Kidney epithelial cell (primary cell): ENCODE results near the gene TRIO. TPM values are rescaled to one million over a fixed set of nuclear protein-coding genes. Genes with fewer than 3 reads are reported as not detected.

Experiments
- DNase-seq: peaks from one replicate; pipeline ENCODE4 v3.0.0-alpha.2; 2010; ENCODE audit warnings: low read depth
- H3K27me3 ChIP-seq: 2 replicates; pipeline ENCODE4 v1.6.0; 2011; ENCODE audit warnings: low read length; ENCODE audit not compliant: control insufficient read depth, insufficient read depth
- H3K36me3 ChIP-seq: 2 replicates; pipeline ENCODE4 v1.5.1; 2011; ENCODE audit warnings: low read length; ENCODE audit not compliant: control insufficient read depth, insufficient read depth
- H3K4me3 ChIP-seq: 2 replicates; pipeline ENCODE4 v1.5.1; 2011; ENCODE audit warnings: low read depth, mild to moderate bottlenecking, control low read depth, low read length
- total RNA-seq: library from RNA; depleted of rRNA; stranded (reverse); fragments of >200 nt; gene quantifications from 2 replicates; pipeline ENCODE4 v1.2.3, GENCODE V29; 2015
- TF ChIP-seq, protein P1 (sequence below): IDR thresholded peaks from 2 replicates; pipeline ENCODE4 v1.5.1; 2011; ENCODE audit warnings: mild to moderate bottlenecking, moderate library complexity, low read length, control low read depth, inconsistent platforms; ENCODE audit not compliant: insufficient read depth, poor library complexity, severe bottlenecking

Gene TRIO
- total RNA-seq, 1 donor from 2014 or later: 174 TPM

DNA sequence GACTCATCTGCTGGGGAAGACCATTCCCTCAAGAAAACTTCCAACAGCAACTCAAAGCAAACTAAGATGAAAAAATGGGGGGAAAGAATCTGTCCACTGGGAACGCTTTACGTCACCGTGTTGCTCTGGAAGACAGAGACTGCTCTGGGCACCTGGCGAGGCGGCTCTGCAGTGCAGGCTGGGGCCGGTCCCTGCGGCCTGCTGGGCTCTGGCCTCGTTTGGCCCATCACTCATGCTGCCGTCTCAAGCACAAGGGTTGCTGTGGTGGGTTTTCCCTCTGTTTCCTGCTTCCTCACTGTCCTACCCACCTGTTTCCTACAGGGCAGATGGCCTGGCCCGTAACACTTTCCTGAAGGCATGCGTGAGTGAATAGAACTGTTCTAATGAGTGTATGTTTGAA lies 345.6 kb downstream of the TRIO start:
- DNase-seq: no peak
- TF ChIP-seq, protein P1, sequence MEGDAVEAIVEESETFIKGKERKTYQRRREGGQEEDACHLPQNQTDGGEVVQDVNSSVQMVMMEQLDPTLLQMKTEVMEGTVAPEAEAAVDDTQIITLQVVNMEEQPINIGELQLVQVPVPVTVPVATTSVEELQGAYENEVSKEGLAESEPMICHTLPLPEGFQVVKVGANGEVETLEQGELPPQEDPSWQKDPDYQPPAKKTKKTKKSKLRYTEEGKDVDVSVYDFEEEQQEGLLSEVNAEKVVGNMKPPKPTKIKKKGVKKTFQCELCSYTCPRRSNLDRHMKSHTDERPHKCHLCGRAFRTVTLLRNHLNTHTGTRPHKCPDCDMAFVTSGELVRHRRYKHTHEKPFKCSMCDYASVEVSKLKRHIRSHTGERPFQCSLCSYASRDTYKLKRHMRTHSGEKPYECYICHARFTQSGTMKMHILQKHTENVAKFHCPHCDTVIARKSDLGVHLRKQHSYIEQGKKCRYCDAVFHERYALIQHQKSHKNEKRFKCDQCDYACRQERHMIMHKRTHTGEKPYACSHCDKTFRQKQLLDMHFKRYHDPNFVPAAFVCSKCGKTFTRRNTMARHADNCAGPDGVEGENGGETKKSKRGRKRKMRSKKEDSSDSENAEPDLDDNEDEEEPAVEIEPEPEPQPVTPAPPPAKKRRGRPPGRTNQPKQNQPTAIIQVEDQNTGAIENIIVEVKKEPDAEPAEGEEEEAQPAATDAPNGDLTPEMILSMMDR: no peak
- Histone ChIP-seq H3K4me3 (no peak overlapping the region), H3K36me3 (peaks cover 2% of the 10 kb centered on the region), H3K27me3 (no peaks in the 10 kb centered on the region)

DNA sequence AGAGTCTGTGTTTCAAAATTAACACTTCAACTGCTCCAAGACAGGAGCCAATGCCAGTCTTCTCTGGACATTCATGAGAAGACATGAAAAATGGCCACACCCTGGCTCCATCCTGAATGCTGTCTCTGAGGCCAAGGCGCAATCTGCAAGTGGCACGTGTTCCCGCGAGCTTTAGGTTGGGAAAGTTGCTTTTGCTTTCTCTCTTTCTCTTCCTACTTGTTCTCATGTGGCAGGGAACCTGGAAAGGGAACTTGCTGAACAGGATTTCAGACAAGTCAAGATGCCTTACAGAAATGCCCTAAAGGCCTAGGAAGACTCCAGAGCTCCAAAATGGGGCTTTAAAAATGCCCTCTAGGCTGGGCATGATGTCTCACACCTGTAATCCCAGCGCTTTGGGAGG lies 346.5 kb downstream of the TRIO start:
- DNase-seq: no peak
- Histone ChIP-seq H3K27me3 (no peaks in the 10 kb centered on the region), H3K36me3 (peaks cover 2% of the 10 kb centered on the region), H3K4me3 (no peak overlapping the region)
- TF ChIP-seq, protein P1: no peak

DNA sequence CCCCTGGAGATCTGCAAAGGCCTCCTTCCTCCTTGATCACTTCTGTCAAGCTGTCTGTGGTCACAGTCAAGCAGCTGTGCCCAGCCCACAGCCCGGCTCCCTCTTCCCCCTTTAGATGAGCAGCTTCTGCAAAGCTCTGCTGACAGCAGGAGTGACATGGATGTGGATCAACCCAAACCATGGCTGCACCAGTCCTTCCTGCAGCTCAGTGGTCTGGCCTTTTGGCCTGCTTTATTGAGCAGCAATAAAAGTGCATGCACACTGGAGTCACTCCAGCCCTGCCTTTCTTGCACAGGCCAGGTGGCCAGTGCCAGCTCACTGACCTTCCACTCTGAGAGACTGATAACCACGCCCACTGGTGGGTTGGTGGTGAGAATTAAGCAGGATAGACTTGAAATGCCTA lies 347.2 kb downstream of the TRIO start:
- Histone ChIP-seq H3K4me3 (no peak overlapping the region), H3K27me3 (no peaks in the 10 kb centered on the region), H3K36me3 (no peaks in the 10 kb centered on the region)
- TF ChIP-seq, protein P1: no peak
- no peak for DNase-seq

DNA sequence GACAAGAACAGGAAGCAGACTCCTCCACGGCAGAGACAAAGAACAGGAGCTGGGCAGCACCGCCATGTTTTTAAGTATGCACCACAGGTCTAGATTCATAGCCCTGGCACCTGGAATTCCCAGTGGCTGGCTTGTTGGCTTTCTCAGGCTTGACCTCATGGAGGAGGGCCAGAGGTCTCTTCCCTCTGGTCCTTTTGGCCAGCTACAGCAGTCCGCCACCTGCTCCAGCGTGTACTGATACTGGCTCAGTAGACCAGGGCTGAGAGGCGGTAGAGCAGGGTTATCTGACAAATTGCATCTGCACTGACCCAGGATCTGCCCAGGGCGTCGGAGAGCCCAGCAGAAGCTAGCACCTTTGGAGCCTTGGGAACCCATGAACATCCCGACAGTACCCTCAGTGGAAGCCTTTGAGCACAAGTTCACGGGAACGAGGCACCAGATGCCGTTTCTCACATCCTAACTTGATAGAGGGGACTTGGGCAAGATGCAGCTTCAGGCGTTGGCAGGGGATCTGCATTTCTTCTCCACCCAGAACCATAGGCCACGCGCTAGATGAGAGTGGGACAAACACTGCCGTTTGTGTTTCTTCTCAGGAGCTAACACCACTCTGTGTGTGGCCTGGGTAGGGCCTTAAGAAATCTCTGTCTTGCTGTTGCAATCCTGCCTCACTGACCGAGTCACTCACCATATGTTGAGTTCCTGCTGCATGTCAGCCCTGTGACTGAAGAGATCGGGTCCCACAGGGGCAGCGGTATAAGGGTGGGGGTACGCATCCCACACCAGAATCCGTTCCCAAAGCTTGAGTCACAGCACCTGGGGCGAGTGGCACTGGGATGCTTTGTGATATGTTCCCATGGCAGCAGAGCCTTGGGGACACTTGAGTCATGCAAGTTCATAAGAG lies 348.1 kb downstream of the TRIO start:
- no peaks in the 10 kb centered on the region for H3K36me3 ChIP-seq
- DNase-seq: no peak
- H3K4me3 ChIP-seq: no peak overlapping the region
- TF ChIP-seq, protein P1: no peak
- H3K27me3 ChIP-seq: no peaks in the 10 kb centered on the region

DNA sequence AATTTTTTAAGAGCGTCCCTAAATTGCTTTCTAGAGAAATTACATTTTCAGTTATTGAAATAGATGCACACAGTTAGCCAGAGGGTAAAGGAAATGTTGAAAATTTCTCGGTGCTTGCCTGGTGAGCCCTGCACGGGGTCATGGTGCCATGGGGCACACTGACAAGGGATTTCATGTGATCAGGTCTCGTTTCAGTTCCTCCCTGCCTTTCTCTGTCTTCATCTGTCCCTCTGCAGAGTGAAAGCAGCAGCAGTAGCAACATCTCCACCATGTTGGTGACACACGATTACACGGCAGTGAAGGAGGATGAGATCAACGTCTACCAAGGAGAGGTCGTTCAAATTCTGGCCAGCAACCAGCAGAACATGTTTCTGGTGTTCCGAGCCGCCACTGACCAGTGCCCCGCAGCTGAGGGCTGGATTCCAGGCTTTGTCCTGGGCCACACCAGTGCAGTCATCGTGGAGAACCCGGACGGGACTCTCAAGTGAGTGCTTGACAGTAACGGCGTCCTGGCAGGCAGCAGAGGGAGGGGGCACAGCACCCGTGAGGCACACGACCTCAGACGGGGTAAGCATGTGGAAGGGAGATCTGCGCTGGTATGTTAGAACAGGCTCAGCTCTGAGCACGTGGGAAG lies 349.3 kb downstream of the TRIO start:
- TF ChIP-seq, protein P1: no peak
- H3K36me3 ChIP-seq: no peaks in the 10 kb centered on the region
- DNase-seq: no peak

More for the DNA sequence above, 349.3 kb downstream of the TRIO start:
- Histone ChIP-seq H3K4me3 (no peak overlapping the region), H3K27me3 (no peaks in the 10 kb centered on the region)
